Thyroid gland (tissue), 4 donors: ENCODE data around the gene ACTR2. TPM values are rescaled to one million over a fixed set of nuclear protein-coding genes. Genes with fewer than 3 reads are reported as not detected.

ENCODE experiments used
- DNase-seq, 2 donors: peaks; one replicate each; pipeline ENCODE4 v3.0.0-alpha.2; 2019
- H3K27ac ChIP-seq, 3 donors: fragments of 200-600 bp; sonication (generic); 1 replicate in 2 of 3; 2 replicates in 1 of 3; pipeline ENCODE4 v1.5.1; 2016 to 2019; ENCODE audit warnings: mild to moderate bottlenecking in 1 of 3, moderate library complexity in 1 of 3
- H3K27me3 ChIP-seq: fragments of 200-600 bp; sonication (generic); one replicate; pipeline ENCODE4 v1.5.1; 2019
- H3K36me3 ChIP-seq, 2 donors: fragments of 200-600 bp; sonication (generic); one replicate each; pipeline ENCODE4 v1.5.1; 2016 to 2019
- H3K4me1 ChIP-seq, 2 donors: fragments of 200-600 bp; sonication (generic); one replicate each; pipeline ENCODE4 v1.5.1; 2017 to 2019
- H3K4me3 ChIP-seq, 3 donors: fragments of 200-600 bp; sonication (generic); replicated peaks in 1 of 3; 1 replicate in 2 of 3; 2 replicates in 1 of 3; pipeline ENCODE4 v1.5.1; 2016; ENCODE audit warnings: mild to moderate bottlenecking in 1 of 3
- H3K9me3 ChIP-seq: fragments of 200-600 bp; sonication (generic); one replicate; pipeline ENCODE4 v1.5.1; 2017
- CTCF ChIP-seq, 6 experiments: fragments of 200-600 bp in 3 of 6; fragments of 450-650 bp in 3 of 6; sonication (generic) in 3 of 6; IDR thresholded peaks; one replicate each; pipeline ENCODE4 v1.5.1; 2016 to 2019; ENCODE audit warnings: antibody characterized with exemption in 6 of 6, mild to moderate bottlenecking in 2 of 6, inconsistent platforms in 1 of 6, moderate library complexity in 1 of 6
- POLR2A ChIP-seq, 2 donors: fragments of 450-650 bp; IDR thresholded peaks; one replicate each; pipeline ENCODE4 v1.6.1; 2017; ENCODE audit warnings: antibody characterized with exemption in 2 of 2, mild to moderate bottlenecking in 2 of 2, moderate library complexity in 1 of 2
- WGBS, 2 donors: methylation state at CpG; one replicate each; pipeline ENCODE4 v1.1.5; 2017; 5-methylcytosine and 5-hydroxymethylcytosine counted together
- intact Hi-C: fragments of 100-400 bp; cut with DNase I; formaldehyde crosslinking; loops from one replicate; pipeline ENCODE4 v1.15.1; 2023
- total RNA-seq, 4 donors: library from RNA; depleted of rRNA; stranded (reverse); fragments of >200 nt; gene quantifications; one replicate each; pipeline ENCODE4 v1.2.3, GENCODE V29; 2016

Gene ACTR2
- total RNA-seq, 4 donors from 2014 or later, result 65.2 to 88.6 (median 74.7) TPM

DNA sequence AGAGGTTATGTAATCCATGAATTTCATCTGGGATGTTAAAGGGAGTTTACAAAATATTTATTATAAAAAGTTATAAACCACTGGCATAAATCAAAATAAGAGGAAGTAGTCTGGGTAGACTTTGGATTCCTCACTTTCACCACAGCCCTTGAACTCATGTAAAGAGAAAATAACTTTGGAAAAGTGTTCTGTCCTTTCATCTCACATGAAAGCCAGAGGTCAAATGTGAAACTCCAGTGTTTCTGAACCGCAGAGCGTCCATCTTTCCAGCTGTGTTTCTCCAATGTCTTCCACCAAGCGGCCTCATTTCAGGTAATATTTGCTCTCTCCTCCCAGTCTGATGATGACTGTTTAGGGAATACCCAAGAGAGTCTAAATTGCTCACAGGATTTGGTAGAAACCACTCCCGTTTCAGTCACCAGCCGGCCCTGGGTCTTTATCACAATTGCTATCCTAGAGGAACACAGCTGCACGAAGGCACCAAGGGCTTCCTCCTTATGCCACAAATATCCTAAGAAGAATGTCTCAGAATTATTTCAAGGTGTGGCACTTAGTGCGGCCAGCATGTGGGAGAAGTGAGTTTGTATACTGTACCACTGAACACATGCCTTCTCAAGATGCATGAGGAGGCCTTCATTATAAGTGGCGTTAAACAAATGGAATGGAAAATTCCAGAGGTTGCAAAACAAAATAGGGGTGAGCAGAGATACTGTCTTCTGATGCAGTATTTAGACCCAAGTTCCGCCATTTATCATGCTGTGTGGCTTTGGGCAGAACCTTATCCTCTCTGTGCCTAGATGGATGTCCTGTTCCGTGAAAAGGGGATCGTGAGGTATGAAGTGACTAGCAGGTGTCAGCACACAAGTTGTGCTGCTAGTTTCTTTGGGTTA lies 63.8 kb downstream of the ACTR2 start:
- DNase-seq, result no peak
- intact Hi-C loops, result no loop called here
- H3K27ac ChIP-seq, result no peak overlapping the region
- no peaks in the 10 kb centered on the region for H3K27me3 ChIP-seq
- H3K9me3 ChIP-seq, result no peaks in the 10 kb centered on the region
- H3K36me3 ChIP-seq, result no peaks in the 10 kb centered on the region
- no peak overlapping the region for H3K4me3 ChIP-seq
- TF ChIP-seq CTCF (IDR thresholded peaks at IDR 0.05) (no peak), POLR2A (IDR thresholded peaks at IDR 0.05) (no peak)
- no peaks in the 10 kb centered on the region for H3K4me1 ChIP-seq
- WGBS, 2 donors, result 95% methylated on average over 11 of the region's 11 CpGs

- Histone ChIP-seq H3K9me3 (no peaks in the 10 kb centered on the region), H3K27me3 (no peaks in the 10 kb centered on the region), H3K27ac (no peak overlapping the region), H3K4me1 (no peaks in the 10 kb centered on the region), H3K4me3 (no peak overlapping the region), H3K36me3 (no peaks in the 10 kb centered on the region)
- intact Hi-C loops, result no loop called here
- no peak for DNase-seq
- WGBS, 2 donors, result 83 to 86% methylated on average over 3 of the region's 3 CpGs
- TF ChIP-seq CTCF (IDR thresholded peaks at IDR 0.05) (no peak), POLR2A (IDR thresholded peaks at IDR 0.05) (no peak)
These were observed 64.4 kb downstream of the ACTR2 start for GRCh38 chr2:65292106-65292400.

DNA sequence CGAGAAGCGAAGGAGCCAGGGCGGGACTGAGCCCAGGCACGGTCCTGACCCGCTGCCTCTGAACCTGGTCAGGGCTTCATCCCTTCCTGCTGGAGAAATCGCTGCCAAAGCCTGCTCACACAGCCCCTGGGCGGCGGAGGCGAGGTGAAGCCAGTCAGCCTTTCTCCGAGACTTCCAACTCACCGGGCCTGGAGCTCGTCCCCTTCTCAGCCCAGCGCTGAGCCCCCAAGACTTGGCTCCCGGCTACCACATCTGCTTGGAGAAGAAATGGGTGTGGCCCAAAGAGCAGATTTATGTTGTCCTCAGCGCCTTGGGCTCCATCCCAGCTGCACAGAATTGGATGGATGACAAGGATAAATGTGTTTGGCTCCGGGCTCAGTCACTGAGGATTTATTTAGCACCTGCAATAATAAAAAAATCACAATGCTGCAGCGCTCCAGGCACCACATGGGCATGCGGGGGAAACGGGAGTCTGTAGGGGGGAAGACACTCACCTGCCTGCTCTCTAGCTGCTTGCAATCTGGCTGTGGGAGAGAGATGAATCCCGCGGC lies 64.9 kb downstream of the ACTR2 start:
- no peak for TF ChIP-seq POLR2A (IDR thresholded peaks at IDR 0.05)
- TF ChIP-seq CTCF (IDR thresholded peaks at IDR 0.05), result no peak
- H3K4me3 ChIP-seq, result no peak overlapping the region
- H3K27me3 ChIP-seq, result no peaks in the 10 kb centered on the region
- no peak for DNase-seq
- no peaks in the 10 kb centered on the region for H3K4me1 ChIP-seq
- no peak overlapping the region for H3K27ac ChIP-seq
- H3K9me3 ChIP-seq, result no peaks in the 10 kb centered on the region
- intact Hi-C loops, result no loop called here
- no peaks in the 10 kb centered on the region for H3K36me3 ChIP-seq
- 69 to 81% methylated on average over 19 to 21 of the region's 21 CpGs for WGBS, 2 donors

GRCh38 chr2:65293376-65293775 lies 65.7 kb downstream of the ACTR2 start:
- Histone ChIP-seq H3K27me3 (no peaks in the 10 kb centered on the region), H3K27ac (no peak overlapping the region), H3K9me3 (no peaks in the 10 kb centered on the region), H3K4me1 (no peaks in the 10 kb centered on the region), H3K36me3 (no peaks in the 10 kb centered on the region), H3K4me3 (no peak overlapping the region)
- intact Hi-C loops, result no loop called here
- no peak for TF ChIP-seq POLR2A (IDR thresholded peaks at IDR 0.05)
- no peak for TF ChIP-seq CTCF (IDR thresholded peaks at IDR 0.05)
- DNase-seq, result no peak
- 93 to 94% methylated on average over 5 of the region's 5 CpGs for WGBS, 2 donors

DNA sequence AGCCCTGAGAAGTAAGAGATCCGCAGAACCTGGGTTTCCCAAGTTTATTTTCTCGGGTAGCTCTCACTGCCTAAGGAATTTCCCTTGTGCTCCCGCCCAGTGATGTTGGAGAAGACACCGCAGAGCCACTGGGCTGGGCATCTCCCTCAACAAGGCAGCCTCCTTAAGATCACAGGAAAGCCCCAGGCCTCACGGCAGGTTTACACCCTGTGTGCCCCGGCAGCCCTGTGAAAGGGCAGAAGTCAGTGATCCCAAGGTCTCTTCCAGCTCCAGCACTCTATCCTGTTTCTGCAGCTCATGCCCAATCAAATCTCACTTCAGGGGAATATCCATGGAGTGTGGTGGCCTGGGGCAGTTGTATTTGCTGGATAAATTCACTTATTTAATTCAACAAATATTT lies 66.5 kb downstream of the ACTR2 start:
- H3K36me3 ChIP-seq, result no peaks in the 10 kb centered on the region
- WGBS, 2 donors, result 60 to 73% methylated on average over 6 of the region's 6 CpGs
- no peak overlapping the region for H3K27ac ChIP-seq
- H3K27me3 ChIP-seq, result no peaks in the 10 kb centered on the region
- TF ChIP-seq POLR2A (IDR thresholded peaks at IDR 0.05), result no peak
- TF ChIP-seq CTCF (IDR thresholded peaks at IDR 0.05), result no peak
- no peak for DNase-seq
- intact Hi-C loops, result no loop called here
- no peak overlapping the region for H3K4me3 ChIP-seq
- no peaks in the 10 kb centered on the region for H3K4me1 ChIP-seq
- H3K9me3 ChIP-seq, result no peaks in the 10 kb centered on the region
